Bronchial epithelial cell (primary cell): Measurements from ENCODE around the gene ACY1. TPM values are rescaled to one million over a fixed set of nuclear protein-coding genes. Genes with fewer than 3 reads are reported as not detected.

Experiments used
- DNase-seq: peaks from one replicate; pipeline ENCODE4 v3.0.0-alpha.2; 2010; ENCODE audit warnings: low read depth
- FAIRE-seq: peaks from 2 replicates; lab custom pipeline; 2011; peaks lifted over from hg19 to GRCh38; lab: Jason Lieb, UNC
- H3K27me3 ChIP-seq: 2 replicates; pipeline ENCODE4 v1.5.1; 2011; ENCODE audit warnings: low read length; ENCODE audit not compliant: control insufficient read depth, insufficient read depth
- H3K36me3 ChIP-seq: 2 replicates; pipeline ENCODE4 v1.5.1; 2011; ENCODE audit warnings: low read length; ENCODE audit not compliant: control insufficient read depth, insufficient read depth
- H3K4me3 ChIP-seq: 2 replicates; pipeline ENCODE4 v1.5.1; 2011; ENCODE audit warnings: mild to moderate bottlenecking, low read depth, low read length, control low read depth
- CTCF ChIP-seq: IDR thresholded peaks from 2 replicates; pipeline ENCODE4 v1.5.1; 2011; ENCODE audit warnings: mild to moderate bottlenecking, moderate library complexity, low read length, control low read depth, inconsistent platforms; ENCODE audit not compliant: insufficient read depth, severe bottlenecking
- total RNA-seq: library from RNA; depleted of rRNA; stranded (reverse); fragments of >200 nt; gene quantifications from 2 replicates; pipeline ENCODE4 v1.2.1, GENCODE V29; 2014

The ACY1 gene
- total RNA-seq, 1 donor from 2014 or later: 69.2 TPM

- H3K27me3 ChIP-seq: no peaks in the 10 kb centered on the region
- no peak for TF ChIP-seq CTCF
- H3K36me3 ChIP-seq: peaks cover 2% of the 10 kb centered on the region
- H3K4me3 ChIP-seq: peak within 1 kb of the TSS; percentile 68
- DNase-seq: peak; percentile 61
- no peak for FAIRE-seq
These were observed 8.1 kb upstream of the ACY1 start, which contains the start of gene ABHD14A for GRCh38 chr3:51974963-51975851. Gene ABHD14A (plus strand): TSS chr3:51975064. CDS start chr3:51975136, 72 bp downstream.

- Histone ChIP-seq H3K36me3 (peaks cover 2% of the 10 kb centered on the region), H3K4me3 (no peak overlapping the region), H3K27me3 (no peaks in the 10 kb centered on the region)
- no peak for FAIRE-seq
- DNase-seq: no peak
- TF ChIP-seq CTCF: no peak
These were observed 7.3 kb upstream of the ACY1 start for GRCh38 chr3:51975852-51976549.

GRCh38 chr3:51977446-51978142 is 5.7 kb upstream of the ACY1 start:
- H3K36me3 ChIP-seq: no peaks in the 10 kb centered on the region
- FAIRE-seq (no peak), DNase-seq (peak; percentile 57)
- no peak for TF ChIP-seq CTCF
- no peaks in the 10 kb centered on the region for H3K27me3 ChIP-seq
- no peak overlapping the region for H3K4me3 ChIP-seq

- H3K4me3 ChIP-seq: no peak overlapping the region
- no peak for TF ChIP-seq CTCF
These were observed 5.2 kb upstream of the ACY1 start for GRCh38 chr3:51978143-51978502.

GRCh38 chr3:51980253-51980652 is 3.1 kb upstream of the ACY1 start:
- DNase-seq: no peak
- no peak for TF ChIP-seq CTCF
- H3K27me3 ChIP-seq: no peaks in the 10 kb centered on the region
- H3K4me3 ChIP-seq: no peak overlapping the region
- FAIRE-seq: no peak
- H3K36me3 ChIP-seq: peaks cover 1% of the 10 kb centered on the region

More at GRCh38 chr3:51978143-51978502, 5.2 kb upstream of the ACY1 start:
- Histone ChIP-seq H3K36me3 (no peaks in the 10 kb centered on the region), H3K27me3 (no peaks in the 10 kb centered on the region)
- DNase-seq (no peak), FAIRE-seq (no peak)
